Keratinocyte (primary cell): ENCODE data around the gene GIMAP6. TPM values are rescaled to one million over a fixed set of nuclear protein-coding genes. Genes with fewer than 3 reads are reported as not detected.

ENCODE experiments used
- DNase-seq: peaks from one replicate; pipeline ENCODE4 v3.0.0-alpha.2; 2011; ENCODE audit warnings: low read depth, missing footprints, low spot score
- FAIRE-seq: peaks from 2 replicates; lab custom pipeline; 2011; peaks lifted over from hg19 to GRCh38; lab: Jason Lieb, UNC
- H2AFZ ChIP-seq: 2 replicates; pipeline ENCODE4 v1.6.0; 2012; ENCODE audit warnings: low read length, control low read depth, inconsistent platforms; ENCODE audit not compliant: control insufficient read depth
- H3K27ac ChIP-seq: 2 replicates; pipeline ENCODE4 v1.5.1; 2011; ENCODE audit warnings: low read length; ENCODE audit not compliant: control insufficient read depth, insufficient read depth
- H3K27me3 ChIP-seq: 3 replicates; pipeline ENCODE4 v1.6.0; 2011; ENCODE audit warnings: low read length; ENCODE audit not compliant: control insufficient read depth, insufficient read depth; ENCODE audit errors: extremely low read depth
- H3K36me3 ChIP-seq, 2 experiments: 2 replicates in 1 of 2; 3 replicates in 1 of 2; pipeline ENCODE4 v1.5.1; 2011; ENCODE audit warnings: low read length in 2 of 2, mild to moderate bottlenecking in 1 of 2; ENCODE audit not compliant: control insufficient read depth in 2 of 2, insufficient read depth in 2 of 2; ENCODE audit errors: extremely low read depth in 1 of 2
- H3K4me1 ChIP-seq: 3 replicates; pipeline ENCODE4 v1.5.1; 2011; ENCODE audit warnings: low read length; ENCODE audit not compliant: control insufficient read depth, insufficient read depth; ENCODE audit errors: extremely low read depth
- H3K4me2 ChIP-seq: 3 replicates; pipeline ENCODE4 v1.6.0; 2011; ENCODE audit warnings: low read depth, low read length; ENCODE audit not compliant: control insufficient read depth, insufficient read depth; ENCODE audit errors: extremely low read depth
- H3K4me3 ChIP-seq, 3 experiments: fragments of 200-600 bp in 1 of 3; sonication (generic) in 1 of 3; 2 replicates in 2 of 3; 3 replicates in 1 of 3; pipeline ENCODE4 v1.5.1; 2011 to 2016; ENCODE audit warnings: low read length in 3 of 3, mild to moderate bottlenecking in 3 of 3, control low read depth in 2 of 3, inconsistent platforms in 1 of 3, low read depth in 1 of 3, mixed read lengths in 1 of 3, mixed run types in 1 of 3, moderate library complexity in 1 of 3; ENCODE audit not compliant: control insufficient read depth in 2 of 3, insufficient read depth in 2 of 3; ENCODE audit errors: extremely low read depth in 1 of 3
- H3K79me2 ChIP-seq: 2 replicates; pipeline ENCODE4 v1.6.0; 2012; ENCODE audit warnings: low read length; ENCODE audit not compliant: control insufficient read depth, insufficient read depth
- H3K9ac ChIP-seq: 3 replicates; pipeline ENCODE4 v1.6.0; 2011; ENCODE audit warnings: low read length; ENCODE audit not compliant: control insufficient read depth, insufficient read depth; ENCODE audit errors: extremely low read depth
- H3K9me1 ChIP-seq: 3 replicates; pipeline ENCODE4 v1.6.0; 2011; ENCODE audit warnings: low read length; ENCODE audit not compliant: control insufficient read depth, insufficient read depth; ENCODE audit errors: extremely low read depth
- H3K9me3 ChIP-seq: 2 replicates; pipeline ENCODE4 v1.5.1; 2012; ENCODE audit warnings: low read depth, low read length; ENCODE audit not compliant: control insufficient read depth
- H4K20me1 ChIP-seq: 3 replicates; pipeline ENCODE4 v1.6.0; 2011; ENCODE audit warnings: low read length; ENCODE audit not compliant: control insufficient read depth, insufficient read depth; ENCODE audit errors: extremely low read depth
- CTCF ChIP-seq, 3 experiments: IDR thresholded peaks in 1 of 3; conservative IDR thresholded peaks in 1 of 3; optimal IDR thresholded peaks in 1 of 3; 2 replicates in 2 of 3; 3 replicates in 1 of 3; pipeline versions ENCODE3 to v1.5.1; 2011; ENCODE audit warnings: low read length in 3 of 3, mild to moderate bottlenecking in 3 of 3, moderate library complexity in 2 of 3, control low read depth in 1 of 3, inconsistent platforms in 1 of 3; ENCODE audit not compliant: insufficient read depth in 2 of 3; ENCODE audit errors: extremely low read depth in 1 of 3
- EZH2 ChIP-seq: IDR thresholded peaks from one replicate; pipeline ENCODE4 v1.6.1; 2012; ENCODE audit warnings: inconsistent platforms, mild to moderate bottlenecking, low read length, moderate library complexity
- dilution Hi-C: fragments of 300-500 bp; cut with MboI; formaldehyde crosslinking; loops from one replicate; pipeline ENCODE4 v1.7.0; 2020; ENCODE audit warnings: low sequenced_read_pairs; ENCODE audit not compliant: extremely low pct_ligation_motif_present
- polyA plus RNA-seq, 5 experiments: library from polyadenylated mRNA; depleted of rRNA in 3 of 5; stranded (reverse) in 3 of 5; stranded (forward) in 1 of 5; unstranded in 1 of 5; fragments of >200 nt; gene quantifications; 1 replicate in 1 of 5; 2 replicates in 3 of 5; 3 replicates in 1 of 5; pipeline versions ENCODE4 v1.2.1 to v1.2.3, GENCODE V29; 2011 to 2012; ENCODE audit warnings: missing spikeins in 2 of 5, low read depth in 1 of 5, low replicate concordance in 1 of 5

The GIMAP6 gene
- polyA plus RNA-seq, 1 donor (not counting 4 experiments of a cell fraction or from before 2014, with no cell fraction given), result 0.16 TPM

- Histone ChIP-seq H3K9me1 (no peaks in the 10 kb centered on the region), H3K36me3 (no peaks in the 10 kb centered on the region), H3K4me2 (no peak overlapping the region), H3K27ac (no peak overlapping the region), H3K79me2 (no peaks in the 10 kb centered on the region), H3K4me1 (no peaks in the 10 kb centered on the region), H4K20me1 (no peaks in the 10 kb centered on the region), H3K9me3 (no peaks in the 10 kb centered on the region), H3K4me3 (no peak overlapping the region), H2AFZ (no peak overlapping the region), H3K9ac (no peak overlapping the region), H3K27me3 (no peaks in the 10 kb centered on the region)
- dilution Hi-C loops, result no loop called here
- no peak for DNase-seq
- FAIRE-seq, result no peak
- TF ChIP-seq EZH2 (no peak), CTCF (optimal IDR thresholded peaks at IDR 0.05 in 1 of 3, IDR thresholded peaks at IDR 0.05 in 1 of 3, conservative IDR thresholded peaks at IDR 0.05 in 1 of 3; ENCODE audit: extremely low read depth in 1 of 3, insufficient read depth in 2 of 3, low read length in 3 of 3) (no peak)
Measured at GRCh38 chr7:150668977-150669376, 36.8 kb upstream of the GIMAP6 start.

GRCh38 chr7:150668472-150668911 lies 36.3 kb upstream of the GIMAP6 start:
- Histone ChIP-seq H3K27me3 (no peaks in the 10 kb centered on the region), H3K9me1 (no peaks in the 10 kb centered on the region), H3K4me1 (no peaks in the 10 kb centered on the region), H3K4me3 (no peak overlapping the region), H4K20me1 (no peaks in the 10 kb centered on the region), H3K36me3 (no peaks in the 10 kb centered on the region), H3K9ac (no peak overlapping the region), H3K4me2 (no peak overlapping the region), H3K79me2 (no peaks in the 10 kb centered on the region), H3K27ac (no peak overlapping the region), H2AFZ (no peak overlapping the region), H3K9me3 (no peaks in the 10 kb centered on the region)
- dilution Hi-C loops, result no loop called here
- FAIRE-seq, result no peak
- DNase-seq, result no peak
- TF ChIP-seq CTCF (optimal IDR thresholded peaks at IDR 0.05 in 1 of 3, IDR thresholded peaks at IDR 0.05 in 1 of 3, conservative IDR thresholded peaks at IDR 0.05 in 1 of 3; ENCODE audit: extremely low read depth in 1 of 3, insufficient read depth in 2 of 3, low read length in 3 of 3), result no peak
- no peak for TF ChIP-seq EZH2
